HL-60 (cell line): ENCODE data around the gene TMTC2.

ENCODE experiments used
- CTCF ChIP-seq: IDR thresholded peaks from one replicate; pipeline ENCODE4 v1.5.1; 2011; ENCODE audit warnings: low read length, control low read depth, inconsistent platforms; ENCODE audit not compliant: insufficient read depth
- GABPA ChIP-seq: IDR thresholded peaks from 2 replicates; pipeline ENCODE4 v1.6.1; 2012; ENCODE audit warnings: low read depth
- POLR2AphosphoS5 ChIP-seq: IDR thresholded peaks from 2 replicates; pipeline ENCODE4 v1.6.1; 2012; ENCODE audit warnings: low read depth

DNA sequence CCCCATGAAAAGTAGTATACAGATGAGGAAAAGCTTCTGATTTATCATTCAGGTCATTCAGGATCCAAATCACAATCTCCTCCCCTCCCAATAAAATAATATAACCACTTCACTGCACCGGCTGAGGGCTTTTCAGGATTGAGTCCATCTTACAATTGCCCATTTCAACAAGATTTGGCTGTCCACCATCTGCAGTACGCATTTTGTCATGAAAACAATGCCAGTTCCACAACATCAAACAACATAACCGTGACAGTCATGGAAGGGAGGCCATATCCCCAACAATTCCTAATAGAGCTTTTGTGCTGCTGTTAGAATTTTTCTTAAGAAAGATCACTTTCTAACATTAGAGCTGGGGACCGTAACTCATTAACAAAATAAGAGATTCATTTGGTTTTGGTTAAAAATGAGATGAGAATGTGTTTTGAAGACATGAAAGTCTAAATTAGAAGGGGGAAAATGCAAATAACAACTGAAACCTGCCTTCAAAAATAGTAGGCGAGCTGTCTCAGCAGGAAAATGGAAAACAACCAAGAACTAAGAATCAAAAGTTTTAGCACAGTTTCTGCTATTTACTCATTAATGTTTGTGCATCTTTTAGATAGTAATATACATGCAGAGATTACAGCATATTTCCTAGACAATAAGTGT is 38.3 kb upstream of the TMTC2 start:
- TF ChIP-seq CTCF (no peak), GABPA (no peak), POLR2AphosphoS5 (no peak)
